Activated naive CD8-positive, alpha-beta T cell (primary cell): ENCODE results near the gene AMFR.

Source experiments
- H3K27ac Mint-ChIP-seq: one replicate; pipeline ENCODE4 v1.8.0; 2021; ENCODE audit warnings: mixed read lengths
- H3K27me3 Mint-ChIP-seq: one replicate; pipeline ENCODE4 v1.8.0; 2021; ENCODE audit warnings: mixed read lengths
- H3K36me3 Mint-ChIP-seq: one replicate; pipeline ENCODE4 v1.8.0; 2021; ENCODE audit warnings: mixed read lengths
- H3K4me1 Mint-ChIP-seq: one replicate; pipeline ENCODE4 v1.8.0; 2021; ENCODE audit warnings: low read depth, mixed read lengths
- H3K4me3 Mint-ChIP-seq: one replicate; pipeline ENCODE4 v1.8.0; 2021; ENCODE audit warnings: mild to moderate bottlenecking, mixed read lengths
- H3K9me3 Mint-ChIP-seq: one replicate; pipeline ENCODE4 v1.8.0; 2021; ENCODE audit warnings: low read depth, mixed read lengths

The AMFR gene

DNA sequence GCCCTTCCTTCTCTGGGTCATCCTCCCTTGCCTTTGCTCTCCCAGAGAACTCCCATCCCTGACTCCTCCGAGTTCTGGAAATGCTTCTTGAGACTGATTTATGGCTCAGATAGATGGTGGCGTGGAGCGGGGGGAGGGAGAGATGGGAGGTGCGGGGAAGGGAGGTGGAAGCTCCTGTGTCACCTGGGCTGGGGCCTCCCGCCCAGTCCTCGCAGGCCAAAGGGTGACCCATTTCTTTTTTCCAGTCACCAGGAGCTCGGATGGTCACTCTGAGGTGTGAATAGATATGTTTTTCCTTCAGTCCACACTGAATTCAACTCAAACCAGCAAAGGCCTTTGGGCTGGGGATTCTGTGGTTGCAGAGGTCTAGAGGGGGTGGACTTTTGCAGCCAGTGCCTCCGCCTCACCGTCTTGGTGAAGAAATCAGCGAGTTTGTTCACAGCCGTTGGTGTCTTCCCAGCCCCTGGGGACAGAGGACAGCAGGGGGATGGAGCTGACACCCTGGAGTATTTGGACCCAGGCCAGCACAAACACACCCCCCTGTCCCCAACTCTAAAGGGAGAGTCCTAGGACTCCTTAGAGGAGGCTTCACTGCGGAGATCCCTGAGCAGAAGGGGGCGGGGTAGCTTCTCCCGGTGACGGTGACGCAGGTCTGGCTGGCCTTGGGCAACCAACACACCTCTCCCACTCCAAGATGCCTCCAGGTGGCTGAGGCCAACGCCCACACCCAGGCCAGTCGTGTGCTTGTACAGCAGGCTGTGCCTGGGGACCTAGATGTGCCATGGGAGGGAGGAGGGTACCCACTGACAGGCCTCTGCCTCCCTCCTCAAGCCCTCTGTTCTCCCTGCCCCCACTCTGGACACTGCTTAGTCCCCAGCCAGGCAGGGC is 80.6 kb downstream of the AMFR start:
- H3K27ac Mint-ChIP-seq: no peak overlapping the region
- H3K4me3 Mint-ChIP-seq: no peak overlapping the region
- H3K36me3 Mint-ChIP-seq: no peaks in the 10 kb centered on the region
- H3K27me3 Mint-ChIP-seq: no peaks in the 10 kb centered on the region
- no peaks in the 10 kb centered on the region for H3K4me1 Mint-ChIP-seq
- no peaks in the 10 kb centered on the region for H3K9me3 Mint-ChIP-seq

GRCh38 chr16:56343661-56344517 is 81.5 kb downstream of the AMFR start:
- Mint-ChIP-seq H3K27ac (no peak overlapping the region), H3K36me3 (no peaks in the 10 kb centered on the region), H3K27me3 (no peaks in the 10 kb centered on the region), H3K4me3 (no peak overlapping the region), H3K9me3 (no peaks in the 10 kb centered on the region), H3K4me1 (no peaks in the 10 kb centered on the region)

- no peaks in the 10 kb centered on the region for H3K9me3 Mint-ChIP-seq
- H3K36me3 Mint-ChIP-seq: no peaks in the 10 kb centered on the region
- H3K27ac Mint-ChIP-seq: no peak overlapping the region
- H3K4me3 Mint-ChIP-seq: no peak overlapping the region
- no peaks in the 10 kb centered on the region for H3K27me3 Mint-ChIP-seq
- no peaks in the 10 kb centered on the region for H3K4me1 Mint-ChIP-seq
Measured at GRCh38 chr16:56341656-56342399, 83.5 kb downstream of the AMFR start.

- H3K4me3 Mint-ChIP-seq: no peak overlapping the region
- H3K4me1 Mint-ChIP-seq: no peaks in the 10 kb centered on the region
- H3K9me3 Mint-ChIP-seq: no peaks in the 10 kb centered on the region
- no peaks in the 10 kb centered on the region for H3K27me3 Mint-ChIP-seq
- H3K27ac Mint-ChIP-seq: no peak overlapping the region
- H3K36me3 Mint-ChIP-seq: no peaks in the 10 kb centered on the region
Measured at GRCh38 chr16:56340864-56341365, 84.4 kb downstream of the AMFR start.

DNA sequence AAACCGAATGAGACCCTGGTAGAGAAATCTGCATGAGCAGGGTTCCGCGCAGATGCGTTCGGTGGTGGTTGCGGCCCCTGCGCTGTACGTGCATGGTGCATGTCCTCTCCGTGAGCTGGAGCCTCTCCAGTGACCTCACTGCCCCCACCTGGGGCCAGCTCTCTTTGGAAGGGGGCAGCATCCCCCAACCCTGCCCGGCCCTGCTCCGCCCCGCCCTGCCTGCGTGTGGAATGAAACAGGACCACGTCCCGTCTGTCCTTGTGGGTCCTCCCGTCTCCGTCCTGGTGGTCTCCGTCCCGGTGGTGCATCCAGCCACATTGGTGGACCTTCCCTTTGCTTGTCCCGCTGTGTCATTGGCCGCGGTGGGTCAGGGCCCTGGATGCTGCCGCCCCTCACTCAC is 84.9 kb downstream of the AMFR start:
- no peaks in the 10 kb centered on the region for H3K4me1 Mint-ChIP-seq
- H3K27me3 Mint-ChIP-seq: no peaks in the 10 kb centered on the region
- H3K27ac Mint-ChIP-seq: no peak overlapping the region
- H3K4me3 Mint-ChIP-seq: no peak overlapping the region
- H3K36me3 Mint-ChIP-seq: no peaks in the 10 kb centered on the region
- no peaks in the 10 kb centered on the region for H3K9me3 Mint-ChIP-seq

- Mint-ChIP-seq H3K36me3 (no peaks in the 10 kb centered on the region), H3K9me3 (no peaks in the 10 kb centered on the region)
Measured at GRCh38 chr16:56339431-56340195, 85.7 kb downstream of the AMFR start.

GRCh38 chr16:56338566-56339318 is 86.6 kb downstream of the AMFR start:
- H3K9me3 Mint-ChIP-seq: no peaks in the 10 kb centered on the region
- no peak overlapping the region for H3K4me3 Mint-ChIP-seq
- no peaks in the 10 kb centered on the region for H3K4me1 Mint-ChIP-seq
- no peaks in the 10 kb centered on the region for H3K27me3 Mint-ChIP-seq
- H3K27ac Mint-ChIP-seq: no peak overlapping the region
- no peaks in the 10 kb centered on the region for H3K36me3 Mint-ChIP-seq

More at GRCh38 chr16:56339431-56340195, 85.7 kb downstream of the AMFR start:
- no peak overlapping the region for H3K4me3 Mint-ChIP-seq
- no peaks in the 10 kb centered on the region for H3K4me1 Mint-ChIP-seq
- H3K27me3 Mint-ChIP-seq: no peaks in the 10 kb centered on the region
- H3K27ac Mint-ChIP-seq: no peak overlapping the region

DNA sequence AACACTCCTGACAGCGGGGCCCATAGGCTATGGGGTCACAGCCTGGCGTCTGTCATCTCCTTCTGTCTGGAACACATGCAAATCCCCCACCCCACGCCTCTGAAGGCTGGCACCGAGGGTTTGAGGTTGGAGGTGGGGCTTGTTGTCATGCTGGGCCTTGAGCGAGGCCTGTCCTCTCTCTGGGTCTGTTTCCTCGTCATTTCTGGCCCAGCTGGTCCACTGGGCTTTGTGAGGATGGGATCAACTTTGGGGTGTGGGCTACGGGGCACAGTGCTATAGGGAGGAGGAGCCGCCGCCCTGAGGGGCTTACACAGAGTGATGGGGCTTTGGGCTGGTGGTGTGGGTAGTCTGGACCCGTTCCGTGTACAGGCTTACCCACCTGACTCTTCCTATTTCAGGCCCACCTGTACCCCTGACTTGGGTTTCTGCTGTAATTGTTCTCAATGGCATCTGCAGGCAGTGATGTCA is 87.5 kb downstream of the AMFR start:
- no peak overlapping the region for H3K4me3 Mint-ChIP-seq
- H3K27ac Mint-ChIP-seq: no peak overlapping the region
- no peaks in the 10 kb centered on the region for H3K36me3 Mint-ChIP-seq
- H3K9me3 Mint-ChIP-seq: no peaks in the 10 kb centered on the region
- H3K27me3 Mint-ChIP-seq: no peaks in the 10 kb centered on the region
- no peaks in the 10 kb centered on the region for H3K4me1 Mint-ChIP-seq

DNA sequence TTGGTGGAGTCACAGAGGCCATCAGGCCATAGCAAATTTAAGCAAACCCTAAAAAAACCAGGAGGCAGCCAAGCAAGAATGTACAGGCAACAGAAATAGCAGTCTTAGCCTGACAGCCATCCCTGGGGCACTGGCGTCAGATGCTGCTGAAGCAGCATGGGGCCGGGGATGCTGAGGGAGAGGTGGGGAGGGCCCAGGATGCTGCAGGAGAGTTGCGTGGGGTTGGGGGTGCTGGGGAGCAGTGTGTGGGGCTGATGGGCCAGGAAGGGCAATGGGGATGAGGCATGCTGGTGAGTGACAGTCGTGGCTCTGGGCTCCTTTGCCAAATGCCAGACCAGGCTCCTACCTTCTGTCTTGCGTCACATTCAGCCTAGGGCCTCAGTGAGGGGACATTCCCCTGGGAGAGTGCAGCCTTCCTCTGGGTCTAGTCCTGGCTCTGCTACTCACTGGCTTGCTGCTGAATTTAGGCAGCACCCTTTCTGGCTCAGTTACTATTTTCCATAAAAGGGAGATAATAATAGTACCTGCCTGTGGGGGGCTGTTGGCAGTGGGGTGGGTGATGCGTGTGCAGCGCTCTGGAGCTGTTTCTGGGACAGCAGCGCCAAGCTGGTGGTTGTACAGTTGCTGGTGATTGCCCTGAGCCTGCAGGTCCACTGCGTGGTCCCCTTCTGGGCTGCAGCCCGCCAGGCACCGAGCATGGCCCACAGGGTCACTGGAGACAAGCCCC is 88.1 kb downstream of the AMFR start:
- Mint-ChIP-seq H3K36me3 (no peaks in the 10 kb centered on the region), H3K4me1 (no peaks in the 10 kb centered on the region), H3K4me3 (no peak overlapping the region), H3K27ac (no peak overlapping the region), H3K27me3 (no peaks in the 10 kb centered on the region), H3K9me3 (no peaks in the 10 kb centered on the region)

DNA sequence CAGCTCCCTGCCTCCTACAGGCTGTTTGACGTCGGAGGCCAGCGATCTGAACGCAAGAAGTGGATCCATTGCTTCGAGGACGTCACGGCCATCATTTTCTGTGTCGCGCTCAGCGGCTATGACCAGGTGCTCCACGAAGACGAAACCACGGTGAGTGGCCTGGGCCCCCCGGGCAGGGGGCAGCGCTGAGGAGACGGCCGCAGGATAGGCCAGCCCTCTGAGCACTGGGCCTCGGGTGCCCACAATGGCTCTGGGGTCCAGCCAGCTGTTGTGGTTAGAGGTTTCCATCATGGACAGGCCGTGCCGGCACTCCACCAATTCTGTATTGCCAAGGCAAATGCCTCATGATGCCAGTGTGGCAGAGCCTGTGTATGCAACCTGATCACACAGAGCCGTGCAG is 88.6 kb downstream of the AMFR start:
- no peak overlapping the region for H3K27ac Mint-ChIP-seq
- H3K27me3 Mint-ChIP-seq: no peaks in the 10 kb centered on the region
- H3K4me3 Mint-ChIP-seq: no peak overlapping the region
- H3K4me1 Mint-ChIP-seq: no peaks in the 10 kb centered on the region
- no peaks in the 10 kb centered on the region for H3K36me3 Mint-ChIP-seq
- H3K9me3 Mint-ChIP-seq: no peaks in the 10 kb centered on the region

GRCh38 chr16:56336071-56336688 is 89.2 kb downstream of the AMFR start:
- no peaks in the 10 kb centered on the region for H3K27me3 Mint-ChIP-seq
- H3K4me3 Mint-ChIP-seq: no peak overlapping the region
- no peaks in the 10 kb centered on the region for H3K36me3 Mint-ChIP-seq
- H3K27ac Mint-ChIP-seq: no peak overlapping the region
- H3K4me1 Mint-ChIP-seq: no peaks in the 10 kb centered on the region
- H3K9me3 Mint-ChIP-seq: no peaks in the 10 kb centered on the region

DNA sequence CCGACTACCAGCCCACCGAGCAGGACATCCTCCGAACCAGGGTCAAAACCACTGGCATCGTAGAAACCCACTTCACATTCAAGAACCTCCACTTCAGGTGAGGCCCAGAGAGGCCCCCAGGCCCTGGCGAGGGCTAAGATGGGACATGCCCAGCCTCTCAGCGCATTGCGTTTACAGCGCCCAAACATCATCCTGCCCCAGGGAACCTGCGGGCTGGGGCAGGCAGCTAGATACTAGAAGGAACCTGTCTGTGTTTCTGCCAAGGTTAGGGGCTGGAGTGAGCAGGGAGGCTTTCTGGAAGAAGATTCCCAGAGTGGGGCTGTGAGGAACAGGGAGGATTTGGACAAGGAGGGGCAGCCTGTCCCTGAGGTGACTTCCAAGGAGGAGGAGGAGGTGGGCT is 90.6 kb downstream of the AMFR start:
- no peak overlapping the region for H3K27ac Mint-ChIP-seq
- H3K27me3 Mint-ChIP-seq: no peaks in the 10 kb centered on the region
- no peaks in the 10 kb centered on the region for H3K36me3 Mint-ChIP-seq
- H3K4me1 Mint-ChIP-seq: no peaks in the 10 kb centered on the region
- no peak overlapping the region for H3K4me3 Mint-ChIP-seq
- no peaks in the 10 kb centered on the region for H3K9me3 Mint-ChIP-seq
